IMR-90 (cell line): Measurements from ENCODE around the gene NUDT1. TPM values are rescaled to one million over a fixed set of nuclear protein-coding genes. Genes with fewer than 3 reads are reported as not detected.

Experiments used
- ATAC-seq: fragments of 200-7000 bp; cut with Tn5 transposase; 2 replicates; pipeline ENCODE4 v1.9.1; 2020; ENCODE audit warnings: low read depth, mild to moderate bottlenecking, moderate library complexity
- BruUV-seq: library from RNA; stranded (reverse); fragments of 400-500 nt; replicated peaks from 2 replicates; lab custom pipeline; 2021; lab: Mats Ljungman, UMichigan
- CTCF ChIA-PET: fragments of 300-600 bp; formaldehyde crosslinking; extraction: SDS; loops from one replicate; lab custom pipeline; 2021; ENCODE audit warnings: antibody characterized with exemption; lab: Yijun Ruan, JAX
- POLR2A ChIA-PET: fragments of 300-600 bp; sonication (Branson Sonifier 250); formaldehyde crosslinking; loops from one replicate; lab custom pipeline; 2022; ENCODE audit warnings: antibody characterized with exemption; ENCODE audit not compliant: unreplicated experiment; lab: Charles Lee
- DNase-seq: peaks from one replicate; pipeline ENCODE4 v3.0.0; 2013
- H2AFZ ChIP-seq: replicated peaks from 2 replicates; pipeline ENCODE3; 2013; ENCODE audit warnings: low read length, mild to moderate bottlenecking; ENCODE audit not compliant: poor library complexity
- H2AK5ac ChIP-seq: 2 replicates; pipeline ENCODE4 v1.6.1; 2013; ENCODE audit warnings: low read depth, low read length, inconsistent platforms
- H2AK9ac ChIP-seq: replicated peaks from 2 replicates; pipeline ENCODE3; 2013; ENCODE audit warnings: mild to moderate bottlenecking, low read depth, low read length, moderate library complexity; ENCODE audit not compliant: poor library complexity
- H2BK120ac ChIP-seq: 2 replicates; pipeline ENCODE4 v1.6.1; 2013; ENCODE audit warnings: low read depth, low read length, inconsistent platforms
- H2BK15ac ChIP-seq: 3 replicates; pipeline ENCODE4 v1.6.1; 2013; ENCODE audit warnings: low read depth, low read length, inconsistent platforms
- H2BK20ac ChIP-seq: 2 replicates; pipeline ENCODE4 v1.6.1; 2013; ENCODE audit warnings: low read depth, mild to moderate bottlenecking, inconsistent platforms, low read length, moderate library complexity
- H2BK5ac ChIP-seq: 2 replicates; pipeline ENCODE4 v1.6.1; 2013; ENCODE audit warnings: mild to moderate bottlenecking, low read depth, low read length, inconsistent platforms; ENCODE audit not compliant: poor library complexity, severe bottlenecking
- H3K14ac ChIP-seq: replicated peaks from 2 replicates; pipeline ENCODE4 v1.6.1; 2013; ENCODE audit warnings: low read depth, low read length, inconsistent platforms
- H3K18ac ChIP-seq: 2 replicates; pipeline ENCODE4 v1.6.1; 2013; ENCODE audit warnings: low read depth, low read length, control low read depth
- H3K23ac ChIP-seq: 2 replicates; pipeline ENCODE4 v1.6.1; 2013; ENCODE audit warnings: low read depth, low read length, inconsistent platforms
- H3K27ac ChIP-seq: 2 replicates; pipeline ENCODE4 v1.5.1; 2013; ENCODE audit warnings: mild to moderate bottlenecking, control low read depth, low read length; ENCODE audit not compliant: insufficient read depth
- H3K27me3 ChIP-seq: 2 replicates; pipeline ENCODE4 v1.6.1; 2013; ENCODE audit warnings: low read length; ENCODE audit not compliant: control insufficient read depth, insufficient read depth
- H3K36me3 ChIP-seq: 2 replicates; pipeline ENCODE4 v1.6.1; 2013; ENCODE audit warnings: low read length, mixed read lengths; ENCODE audit not compliant: control insufficient read depth, insufficient read depth
- H3K4ac ChIP-seq: 2 replicates; pipeline ENCODE4 v1.6.1; 2013; ENCODE audit warnings: low read depth, low read length, inconsistent platforms
- H3K4me1 ChIP-seq: 2 replicates; pipeline ENCODE4 v1.6.1; 2013; ENCODE audit warnings: low read length, mixed read lengths; ENCODE audit not compliant: control insufficient read depth, insufficient read depth
- H3K4me2 ChIP-seq: 2 replicates; pipeline ENCODE4 v1.6.1; 2013; ENCODE audit warnings: low read depth, mild to moderate bottlenecking, control low read depth, low read length, moderate library complexity
- H3K4me3 ChIP-seq: 2 replicates; pipeline ENCODE4 v1.5.1; 2013; ENCODE audit warnings: low read depth, mild to moderate bottlenecking, control low read depth, low read length, moderate library complexity; ENCODE audit not compliant: insufficient read depth
- H3K56ac ChIP-seq: 2 replicates; pipeline ENCODE4 v1.6.1; 2013; ENCODE audit warnings: low read length, inconsistent platforms; ENCODE audit not compliant: insufficient read depth; ENCODE audit errors: extremely low read depth
- H3K79me1 ChIP-seq, 2 experiments: 2 replicates each; pipeline ENCODE4 v1.6.1; 2013; ENCODE audit warnings: low read length in 2 of 2, inconsistent platforms in 1 of 2, low read depth in 1 of 2
- H3K9ac ChIP-seq: 2 replicates; pipeline ENCODE4 v1.6.1; 2013; ENCODE audit warnings: low read depth, low read length, control low read depth
- H3K9me1 ChIP-seq: 2 replicates; pipeline ENCODE4 v1.6.1; 2013; ENCODE audit warnings: low read length, inconsistent platforms; ENCODE audit not compliant: insufficient read depth
- H3K9me3 ChIP-seq: 2 replicates; pipeline ENCODE4 v1.6.1; 2013; ENCODE audit warnings: low read length; ENCODE audit not compliant: control insufficient read depth, insufficient read depth
- H4K20me1 ChIP-seq: 2 replicates; pipeline ENCODE4 v1.6.1; 2013; ENCODE audit warnings: low read length, inconsistent platforms; ENCODE audit not compliant: insufficient read depth
- H4K5ac ChIP-seq: 2 replicates; pipeline ENCODE4 v1.6.1; 2013; ENCODE audit warnings: mild to moderate bottlenecking, low read depth, low read length, control low read depth
- H4K8ac ChIP-seq, 2 experiments: 2 replicates each; pipeline ENCODE4 v1.6.1; 2013; ENCODE audit warnings: low read depth in 2 of 2, low read length in 2 of 2, control low read depth in 1 of 2, inconsistent platforms in 1 of 2
- H4K91ac ChIP-seq: 2 replicates; pipeline ENCODE4 v1.6.1; 2013; ENCODE audit warnings: low read depth, low read length, inconsistent platforms; ENCODE audit not compliant: insufficient read depth
- BHLHE40 ChIP-seq: fragments of 150-350 bp; IDR thresholded peaks from 2 replicates; pipeline ENCODE4 v1.6.1; 2016; ENCODE audit warnings: mild to moderate bottlenecking, low read depth, low read length
- CEBPB ChIP-seq: IDR thresholded peaks from 2 replicates; pipeline ENCODE4 v1.6.1; 2012; ENCODE audit warnings: low read depth, low read length, improper control_type of control experiment
- CHD1 ChIP-seq: IDR thresholded peaks from 2 replicates; pipeline ENCODE4 v1.6.1; 2012; ENCODE audit warnings: low read depth, low read length, improper control_type of control experiment
- FOS ChIP-seq: fragments of 150-350 bp; IDR thresholded peaks from 2 replicates; pipeline ENCODE4 v1.6.1; 2016; ENCODE audit warnings: low read depth, low read length
- MAFK ChIP-seq: IDR thresholded peaks from 2 replicates; pipeline ENCODE4 v1.6.1; 2012; ENCODE audit warnings: low read depth, low read length, improper control_type of control experiment
- MAZ ChIP-seq: IDR thresholded peaks from 2 replicates; pipeline ENCODE4 v1.6.1; 2012; ENCODE audit warnings: low read depth, mild to moderate bottlenecking, low read length, improper control_type of control experiment, moderate library complexity, borderline replicate concordance
- MXI1 ChIP-seq: IDR thresholded peaks from 2 replicates; pipeline ENCODE4 v1.6.1; 2012; ENCODE audit warnings: low read depth, mild to moderate bottlenecking, low read length, moderate library complexity, borderline replicate concordance
- NFE2L2 ChIP-seq: fragments of 150-350 bp; IDR thresholded peaks from 2 replicates; pipeline ENCODE4 v1.6.1; 2016; ENCODE audit warnings: low read depth, mild to moderate bottlenecking, low read length
- POLR2A ChIP-seq: IDR thresholded peaks from 2 replicates; pipeline ENCODE4 v1.6.1; 2012; ENCODE audit warnings: mild to moderate bottlenecking, low read depth, low read length
- RAD21 ChIP-seq: IDR thresholded peaks from 2 replicates; pipeline ENCODE4 v1.6.1; 2012; ENCODE audit warnings: low read length, improper control_type of control experiment
- RCOR1 ChIP-seq: IDR thresholded peaks from 2 replicates; pipeline ENCODE4 v1.6.1; 2012; ENCODE audit warnings: mild to moderate bottlenecking, low read length, improper control_type of control experiment; ENCODE audit not compliant: insufficient replicate concordance
- RFX5 ChIP-seq: IDR thresholded peaks from 2 replicates; pipeline ENCODE4 v1.8.0; 2012; ENCODE audit warnings: low read depth, mild to moderate bottlenecking, low read length, moderate library complexity
- WGBS, 2 experiments: methylation state at CpG; one replicate each; pipeline versions ENCODE4 v1.1.5 to v1.1.7; 2013; ENCODE audit warnings: missing lambda C conversion rate in 2 of 2; ENCODE audit not compliant: insufficient read length in 1 of 2; ENCODE audit errors: extremely low coverage in 2 of 2; 5-methylcytosine and 5-hydroxymethylcytosine counted together
- dilution Hi-C: fragments of 300-500 bp; cut with HindIII; formaldehyde crosslinking; loops from one replicate; pipeline ENCODE4 v1.14.3; 2018; ENCODE audit warnings: low sequenced_read_pairs; ENCODE audit not compliant: unreplicated experiment
- in situ Hi-C: fragments of 300-500 bp; cut with MboI; formaldehyde crosslinking; loops from 3 replicates; pipeline ENCODE4 v1.14.3; 2019; ENCODE audit warnings: low sequenced_read_pairs, inconsistent platforms, mixed read lengths
- intact Hi-C: fragments of 100-400 bp; cut with micrococcal nuclease; formaldehyde crosslinking; loops from 2 replicates; pipeline ENCODE4 v1.10.0; 2022
- polyA plus RNA-seq, 3 experiments: library from polyadenylated mRNA; depleted of rRNA; stranded (reverse); fragments of >200 nt; gene quantifications; 2 replicates each; pipeline ENCODE4 v1.2.3, GENCODE V29; 2012; ENCODE audit warnings: low replicate concordance in 1 of 3
- total RNA-seq: library from RNA; depleted of rRNA; stranded (reverse); fragments of >200 nt; gene quantifications from 2 replicates; pipeline ENCODE4 v1.2.3, GENCODE V29; 2012
- TF ChIP-seq, protein P1 (sequence below): conservative IDR thresholded peaks from 2 replicates; pipeline ENCODE4 v1.5.1; 2012; ENCODE audit warnings: mild to moderate bottlenecking, low read depth, low read length, improper control_type of control experiment
- TF ChIP-seq, protein P2 (sequence below): fragments of 150-350 bp; IDR thresholded peaks from 2 replicates; pipeline ENCODE4 v1.6.1; 2016; ENCODE audit warnings: low read depth, mild to moderate bottlenecking, low read length, moderate library complexity, borderline replicate concordance
- TF ChIP-seq, protein P3 (sequence below): fragments of 150-350 bp; IDR thresholded peaks from 2 replicates; pipeline ENCODE4 v1.6.1; 2017; ENCODE audit warnings: mild to moderate bottlenecking, antibody characterized with exemption, low read length, low read depth

NUDT1 gene
- total and polyA plus RNA-seq, 2 of the 4 experiments (the other 2 are of a cell fraction), result 33.4 to 49.1 TPM

DNA sequence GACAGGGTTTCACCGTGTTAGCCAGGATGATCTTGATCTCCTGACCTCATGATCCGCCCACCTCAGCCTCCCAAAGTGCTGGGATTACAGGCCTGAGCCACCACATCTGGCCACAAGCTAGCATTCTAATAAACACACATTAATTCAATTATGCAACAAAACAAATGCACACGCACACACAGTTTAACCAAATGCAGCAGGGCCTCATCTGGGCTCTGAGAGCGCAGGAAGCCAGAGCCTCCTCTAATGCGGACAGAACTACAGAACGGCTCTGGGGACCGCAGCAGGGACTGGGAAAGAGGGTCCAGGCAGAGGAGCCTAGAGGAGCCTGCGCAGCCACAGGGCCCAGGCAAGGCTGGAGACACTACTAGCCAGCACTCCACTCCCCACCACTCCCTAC, 13.1 kb upstream of the NUDT1 start:
- BruUV-seq, result no TSS peak
- Histone ChIP-seq H4K91ac (no peak overlapping the region), H2BK20ac (no peak overlapping the region), H3K9me3 (no peaks in the 10 kb centered on the region), H4K5ac (no peak overlapping the region), H3K4me2 (no peak overlapping the region), H3K23ac (no peak overlapping the region), H3K36me3 (peaks cover 37% of the 10 kb centered on the region), H3K4ac (no peak overlapping the region), H2BK5ac (no peak overlapping the region), H2BK120ac (no peak overlapping the region), H4K20me1 (no peaks in the 10 kb centered on the region; the same call in 1 of the 2 replicates), H3K56ac (no peak overlapping the region), H3K9ac (no peak overlapping the region), H3K79me1 (peaks cover 22 to 51% of the 10 kb centered on the region in 2 experiments), H3K14ac (no peak overlapping the region), H3K27ac (no peak overlapping the region), H3K9me1 (0 out of 2 replicates have a peak, but pooled peaks cover 3% of the 10 kb centered on the region), H3K4me3 (no peak overlapping the region), H3K27me3 (no peaks in the 10 kb centered on the region), H3K4me1 (peaks cover 3% of the 10 kb centered on the region), H2AK5ac (no peak overlapping the region), H2AK9ac (no peak overlapping the region), H3K18ac (no peak overlapping the region), H2AFZ (no peak overlapping the region), H2BK15ac (no peak overlapping the region), H4K8ac (no peak overlapping the region)
- POLR2A ChIA-PET, result no interaction called here
- DNase-seq (no peak), ATAC-seq (no peak)
- intact Hi-C loops (no loop called here), dilution Hi-C loops (no loop called here), in situ Hi-C loops (no loop called here)
- WGBS, 2 experiments, result 100% methylated on average over 3 of the region's 8 CpGs; no CpG with 5 or more reads in 1 of the 2 experiments
- CTCF ChIA-PET, result interaction anchor here (0.6 kb wide), 1 partner anchor 456 kb away, joined by 3 read pairs; no protein-coding TSS in a partner anchor
- no peak for TF ChIP-seq MAZ
- TF ChIP-seq CEBPB, result no peak
- TF ChIP-seq FOS, result no peak
- TF ChIP-seq, protein P1, sequence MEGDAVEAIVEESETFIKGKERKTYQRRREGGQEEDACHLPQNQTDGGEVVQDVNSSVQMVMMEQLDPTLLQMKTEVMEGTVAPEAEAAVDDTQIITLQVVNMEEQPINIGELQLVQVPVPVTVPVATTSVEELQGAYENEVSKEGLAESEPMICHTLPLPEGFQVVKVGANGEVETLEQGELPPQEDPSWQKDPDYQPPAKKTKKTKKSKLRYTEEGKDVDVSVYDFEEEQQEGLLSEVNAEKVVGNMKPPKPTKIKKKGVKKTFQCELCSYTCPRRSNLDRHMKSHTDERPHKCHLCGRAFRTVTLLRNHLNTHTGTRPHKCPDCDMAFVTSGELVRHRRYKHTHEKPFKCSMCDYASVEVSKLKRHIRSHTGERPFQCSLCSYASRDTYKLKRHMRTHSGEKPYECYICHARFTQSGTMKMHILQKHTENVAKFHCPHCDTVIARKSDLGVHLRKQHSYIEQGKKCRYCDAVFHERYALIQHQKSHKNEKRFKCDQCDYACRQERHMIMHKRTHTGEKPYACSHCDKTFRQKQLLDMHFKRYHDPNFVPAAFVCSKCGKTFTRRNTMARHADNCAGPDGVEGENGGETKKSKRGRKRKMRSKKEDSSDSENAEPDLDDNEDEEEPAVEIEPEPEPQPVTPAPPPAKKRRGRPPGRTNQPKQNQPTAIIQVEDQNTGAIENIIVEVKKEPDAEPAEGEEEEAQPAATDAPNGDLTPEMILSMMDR, result no peak
- no peak for TF ChIP-seq POLR2A
- TF ChIP-seq NFE2L2, result no peak
- TF ChIP-seq, protein P2, sequence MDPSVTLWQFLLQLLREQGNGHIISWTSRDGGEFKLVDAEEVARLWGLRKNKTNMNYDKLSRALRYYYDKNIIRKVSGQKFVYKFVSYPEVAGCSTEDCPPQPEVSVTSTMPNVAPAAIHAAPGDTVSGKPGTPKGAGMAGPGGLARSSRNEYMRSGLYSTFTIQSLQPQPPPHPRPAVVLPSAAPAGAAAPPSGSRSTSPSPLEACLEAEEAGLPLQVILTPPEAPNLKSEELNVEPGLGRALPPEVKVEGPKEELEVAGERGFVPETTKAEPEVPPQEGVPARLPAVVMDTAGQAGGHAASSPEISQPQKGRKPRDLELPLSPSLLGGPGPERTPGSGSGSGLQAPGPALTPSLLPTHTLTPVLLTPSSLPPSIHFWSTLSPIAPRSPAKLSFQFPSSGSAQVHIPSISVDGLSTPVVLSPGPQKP, result no peak
- TF ChIP-seq, protein P3, sequence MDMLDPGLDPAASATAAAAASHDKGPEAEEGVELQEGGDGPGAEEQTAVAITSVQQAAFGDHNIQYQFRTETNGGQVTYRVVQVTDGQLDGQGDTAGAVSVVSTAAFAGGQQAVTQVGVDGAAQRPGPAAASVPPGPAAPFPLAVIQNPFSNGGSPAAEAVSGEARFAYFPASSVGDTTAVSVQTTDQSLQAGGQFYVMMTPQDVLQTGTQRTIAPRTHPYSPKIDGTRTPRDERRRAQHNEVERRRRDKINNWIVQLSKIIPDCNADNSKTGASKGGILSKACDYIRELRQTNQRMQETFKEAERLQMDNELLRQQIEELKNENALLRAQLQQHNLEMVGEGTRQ, result no peak
- no peak for TF ChIP-seq MAFK
- TF ChIP-seq BHLHE40, result no peak
- no peak for TF ChIP-seq RAD21
- no peak for TF ChIP-seq RFX5
- TF ChIP-seq RCOR1, result no peak
- no peak for TF ChIP-seq MXI1
- no peak for TF ChIP-seq CHD1
